GM23338 (cell line): ENCODE results near the gene IDH2. TPM values are rescaled to one million over a fixed set of nuclear protein-coding genes. Genes with fewer than 3 reads are reported as not detected.
"Not testable (repeated sequence)": the region's sequence is repeated elsewhere in the genome, so short reads cannot be mapped to it uniquely, and the experiment has no call there.

Experiments
- ATAC-seq: fragments of 200-7000 bp; cut with Tn5 transposase; 3 replicates; pipeline ENCODE4 v1.9.1; 2020
- DNase-seq: peaks from one replicate; pipeline ENCODE4 v3.0.0-alpha.2; 2015; ENCODE audit warnings: low spot score
- H2AFZ ChIP-seq: fragments of 200-600 bp; sonication (generic); 2 replicates; pipeline ENCODE4 v1.8.0; 2016; ENCODE audit warnings: antibody characterized with exemption, mild to moderate bottlenecking, moderate library complexity
- H3F3A ChIP-seq: fragments of 200-600 bp; sonication (generic); replicated peaks from 2 replicates; pipeline ENCODE4 v1.8.0; 2017; ENCODE audit warnings: antibody characterized with exemption, mixed run types, low read depth
- H3K27ac ChIP-seq: fragments of 200-600 bp; sonication (generic); 2 replicates; pipeline ENCODE4 v1.6.1; 2016; ENCODE audit warnings: low read depth
- H3K27me3 ChIP-seq: fragments of 200-600 bp; sonication (generic); 2 replicates; pipeline ENCODE4 v1.8.0; 2016; ENCODE audit warnings: mild to moderate bottlenecking, mixed run types, moderate library complexity; ENCODE audit not compliant: insufficient read depth
- H3K36me3 ChIP-seq: fragments of 200-600 bp; sonication (generic); 2 replicates; pipeline ENCODE4 v1.8.0; 2016; ENCODE audit warnings: mild to moderate bottlenecking; ENCODE audit not compliant: insufficient read depth
- H3K4me1 ChIP-seq: fragments of 200-600 bp; sonication (generic); 2 replicates; pipeline ENCODE4 v1.8.0; 2016; ENCODE audit warnings: mild to moderate bottlenecking, moderate library complexity; ENCODE audit not compliant: insufficient read depth
- H3K4me2 ChIP-seq: fragments of 200-600 bp; sonication (generic); 2 replicates; pipeline ENCODE4 v1.7.1; 2017; ENCODE audit warnings: mixed run types
- H3K4me3 ChIP-seq: fragments of 200-600 bp; sonication (generic); 2 replicates; pipeline ENCODE4 v1.6.1; 2016; ENCODE audit warnings: mixed run types
- H3K79me2 ChIP-seq: fragments of 200-600 bp; sonication (generic); replicated peaks from 2 replicates; pipeline ENCODE4 v1.8.0; 2017; ENCODE audit warnings: mild to moderate bottlenecking; ENCODE audit not compliant: insufficient read depth
- H3K9me2 ChIP-seq: fragments of 200-600 bp; sonication (generic); 2 replicates; pipeline ENCODE4 v1.8.0; 2017; ENCODE audit not compliant: insufficient read depth
- H4K20me1 ChIP-seq: fragments of 200-600 bp; sonication (generic); replicated peaks from 2 replicates; pipeline ENCODE4 v1.8.0; 2017; ENCODE audit warnings: mild to moderate bottlenecking; ENCODE audit not compliant: insufficient read depth
- H3K27ac Mint-ChIP-seq: 2 replicates; pipeline ENCODE4 v1.8.0; 2020; ENCODE audit warnings: inconsistent platforms, mild to moderate bottlenecking, moderate library complexity, mixed read lengths
- H3K27me3 Mint-ChIP-seq: 3 replicates; pipeline ENCODE4 v1.8.0; 2022; ENCODE audit warnings: low read depth, mild to moderate bottlenecking, moderate library complexity, mixed read lengths, inconsistent platforms; ENCODE audit not compliant: insufficient read depth, poor library complexity
- H3K36me3 Mint-ChIP-seq: 3 replicates; pipeline ENCODE4 v1.8.0; 2021; ENCODE audit warnings: low read depth, mild to moderate bottlenecking, inconsistent platforms, moderate library complexity, mixed read lengths
- H3K4me1 Mint-ChIP-seq: 3 replicates; pipeline ENCODE4 v1.8.0; 2020; ENCODE audit warnings: mild to moderate bottlenecking, inconsistent platforms, mixed read lengths
- H3K4me3 Mint-ChIP-seq: 3 replicates; pipeline ENCODE4 v1.8.0; 2021; ENCODE audit warnings: moderate library complexity, mild to moderate bottlenecking, inconsistent platforms, mixed read lengths
- H3K9me3 Mint-ChIP-seq: 3 replicates; pipeline ENCODE4 v1.8.0; 2020; ENCODE audit warnings: moderate library complexity, mild to moderate bottlenecking, inconsistent platforms, mixed read lengths
- ETS1 ChIP-seq: IDR thresholded peaks from 2 replicates; pipeline ENCODE4 v1.6.1; 2016; ENCODE audit warnings: antibody characterized with exemption
- polyA plus RNA-seq: library from polyadenylated mRNA; unstranded; fragments of >200 nt; fragmentation: Nextera tagmentation; extraction: Ambion mirVana; gene quantifications from 2 replicates; pipeline ENCODE4 v1.2.1, GENCODE V29; 2016
- total RNA-seq: library from RNA; depleted of rRNA; stranded (reverse); fragments of >200 nt; shearing (Covaris generic); gene quantifications from 2 replicates; pipeline ENCODE4 v1.2.3, GENCODE V29; 2014
- TF ChIP-seq, protein P1 (sequence below): IDR thresholded peaks from one replicate; pipeline ENCODE4 v1.6.1; 2018; ENCODE audit warnings: antibody characterized with exemption; ENCODE audit not compliant: unreplicated experiment
- TF ChIP-seq, protein P2 (sequence below): fragments of 250-450 bp; sonication (Bioruptor Pico); IDR thresholded peaks from 2 replicates; pipeline ENCODE4 v1.5.0; 2020; ENCODE audit warnings: mild to moderate bottlenecking, moderate library complexity

The IDH2 gene
- total and polyA plus RNA-seq, 2 experiments from 2014 or later, result 54.9 to 64.0 TPM

DNA sequence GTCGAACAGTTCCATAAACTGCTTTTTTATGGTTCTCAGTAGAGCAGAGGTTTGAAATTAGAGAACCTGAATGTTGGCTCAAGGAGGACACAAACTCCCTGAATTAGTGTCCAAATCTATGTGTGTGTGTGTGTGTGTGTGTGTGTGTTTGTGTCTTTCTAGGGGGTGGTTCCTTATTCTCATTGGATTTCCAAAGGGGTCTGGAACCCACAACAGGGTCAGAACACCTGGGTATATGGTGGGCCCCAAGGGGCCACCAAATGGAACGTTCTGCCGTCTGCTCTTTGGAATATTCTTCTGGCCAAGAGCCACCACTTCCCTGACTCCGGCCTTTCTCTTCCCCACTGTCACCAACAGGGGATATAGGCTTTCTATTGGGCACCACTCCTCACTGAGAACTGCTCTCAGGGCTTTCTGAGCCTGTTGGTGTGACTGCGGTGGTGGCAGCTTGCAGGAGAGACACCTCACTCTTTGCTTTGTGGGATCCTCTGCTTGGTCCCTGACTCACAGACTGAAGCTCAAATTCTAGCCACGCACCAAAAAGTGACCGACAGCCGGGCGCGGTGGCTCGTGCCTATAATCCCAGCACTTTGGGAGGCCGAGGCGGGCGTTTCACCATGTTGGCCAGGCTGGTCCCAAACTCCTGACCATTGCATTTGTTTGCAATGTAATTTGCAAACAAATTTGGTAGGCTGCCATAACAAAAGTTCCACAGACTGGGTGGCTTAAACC lies 47.5 kb upstream of the IDH2 start (continued):
- TF ChIP-seq, protein P1, sequence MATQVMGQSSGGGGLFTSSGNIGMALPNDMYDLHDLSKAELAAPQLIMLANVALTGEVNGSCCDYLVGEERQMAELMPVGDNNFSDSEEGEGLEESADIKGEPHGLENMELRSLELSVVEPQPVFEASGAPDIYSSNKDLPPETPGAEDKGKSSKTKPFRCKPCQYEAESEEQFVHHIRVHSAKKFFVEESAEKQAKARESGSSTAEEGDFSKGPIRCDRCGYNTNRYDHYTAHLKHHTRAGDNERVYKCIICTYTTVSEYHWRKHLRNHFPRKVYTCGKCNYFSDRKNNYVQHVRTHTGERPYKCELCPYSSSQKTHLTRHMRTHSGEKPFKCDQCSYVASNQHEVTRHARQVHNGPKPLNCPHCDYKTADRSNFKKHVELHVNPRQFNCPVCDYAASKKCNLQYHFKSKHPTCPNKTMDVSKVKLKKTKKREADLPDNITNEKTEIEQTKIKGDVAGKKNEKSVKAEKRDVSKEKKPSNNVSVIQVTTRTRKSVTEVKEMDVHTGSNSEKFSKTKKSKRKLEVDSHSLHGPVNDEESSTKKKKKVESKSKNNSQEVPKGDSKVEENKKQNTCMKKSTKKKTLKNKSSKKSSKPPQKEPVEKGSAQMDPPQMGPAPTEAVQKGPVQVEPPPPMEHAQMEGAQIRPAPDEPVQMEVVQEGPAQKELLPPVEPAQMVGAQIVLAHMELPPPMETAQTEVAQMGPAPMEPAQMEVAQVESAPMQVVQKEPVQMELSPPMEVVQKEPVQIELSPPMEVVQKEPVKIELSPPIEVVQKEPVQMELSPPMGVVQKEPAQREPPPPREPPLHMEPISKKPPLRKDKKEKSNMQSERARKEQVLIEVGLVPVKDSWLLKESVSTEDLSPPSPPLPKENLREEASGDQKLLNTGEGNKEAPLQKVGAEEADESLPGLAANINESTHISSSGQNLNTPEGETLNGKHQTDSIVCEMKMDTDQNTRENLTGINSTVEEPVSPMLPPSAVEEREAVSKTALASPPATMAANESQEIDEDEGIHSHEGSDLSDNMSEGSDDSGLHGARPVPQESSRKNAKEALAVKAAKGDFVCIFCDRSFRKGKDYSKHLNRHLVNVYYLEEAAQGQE, result no peak
- TF ChIP-seq, protein P2, sequence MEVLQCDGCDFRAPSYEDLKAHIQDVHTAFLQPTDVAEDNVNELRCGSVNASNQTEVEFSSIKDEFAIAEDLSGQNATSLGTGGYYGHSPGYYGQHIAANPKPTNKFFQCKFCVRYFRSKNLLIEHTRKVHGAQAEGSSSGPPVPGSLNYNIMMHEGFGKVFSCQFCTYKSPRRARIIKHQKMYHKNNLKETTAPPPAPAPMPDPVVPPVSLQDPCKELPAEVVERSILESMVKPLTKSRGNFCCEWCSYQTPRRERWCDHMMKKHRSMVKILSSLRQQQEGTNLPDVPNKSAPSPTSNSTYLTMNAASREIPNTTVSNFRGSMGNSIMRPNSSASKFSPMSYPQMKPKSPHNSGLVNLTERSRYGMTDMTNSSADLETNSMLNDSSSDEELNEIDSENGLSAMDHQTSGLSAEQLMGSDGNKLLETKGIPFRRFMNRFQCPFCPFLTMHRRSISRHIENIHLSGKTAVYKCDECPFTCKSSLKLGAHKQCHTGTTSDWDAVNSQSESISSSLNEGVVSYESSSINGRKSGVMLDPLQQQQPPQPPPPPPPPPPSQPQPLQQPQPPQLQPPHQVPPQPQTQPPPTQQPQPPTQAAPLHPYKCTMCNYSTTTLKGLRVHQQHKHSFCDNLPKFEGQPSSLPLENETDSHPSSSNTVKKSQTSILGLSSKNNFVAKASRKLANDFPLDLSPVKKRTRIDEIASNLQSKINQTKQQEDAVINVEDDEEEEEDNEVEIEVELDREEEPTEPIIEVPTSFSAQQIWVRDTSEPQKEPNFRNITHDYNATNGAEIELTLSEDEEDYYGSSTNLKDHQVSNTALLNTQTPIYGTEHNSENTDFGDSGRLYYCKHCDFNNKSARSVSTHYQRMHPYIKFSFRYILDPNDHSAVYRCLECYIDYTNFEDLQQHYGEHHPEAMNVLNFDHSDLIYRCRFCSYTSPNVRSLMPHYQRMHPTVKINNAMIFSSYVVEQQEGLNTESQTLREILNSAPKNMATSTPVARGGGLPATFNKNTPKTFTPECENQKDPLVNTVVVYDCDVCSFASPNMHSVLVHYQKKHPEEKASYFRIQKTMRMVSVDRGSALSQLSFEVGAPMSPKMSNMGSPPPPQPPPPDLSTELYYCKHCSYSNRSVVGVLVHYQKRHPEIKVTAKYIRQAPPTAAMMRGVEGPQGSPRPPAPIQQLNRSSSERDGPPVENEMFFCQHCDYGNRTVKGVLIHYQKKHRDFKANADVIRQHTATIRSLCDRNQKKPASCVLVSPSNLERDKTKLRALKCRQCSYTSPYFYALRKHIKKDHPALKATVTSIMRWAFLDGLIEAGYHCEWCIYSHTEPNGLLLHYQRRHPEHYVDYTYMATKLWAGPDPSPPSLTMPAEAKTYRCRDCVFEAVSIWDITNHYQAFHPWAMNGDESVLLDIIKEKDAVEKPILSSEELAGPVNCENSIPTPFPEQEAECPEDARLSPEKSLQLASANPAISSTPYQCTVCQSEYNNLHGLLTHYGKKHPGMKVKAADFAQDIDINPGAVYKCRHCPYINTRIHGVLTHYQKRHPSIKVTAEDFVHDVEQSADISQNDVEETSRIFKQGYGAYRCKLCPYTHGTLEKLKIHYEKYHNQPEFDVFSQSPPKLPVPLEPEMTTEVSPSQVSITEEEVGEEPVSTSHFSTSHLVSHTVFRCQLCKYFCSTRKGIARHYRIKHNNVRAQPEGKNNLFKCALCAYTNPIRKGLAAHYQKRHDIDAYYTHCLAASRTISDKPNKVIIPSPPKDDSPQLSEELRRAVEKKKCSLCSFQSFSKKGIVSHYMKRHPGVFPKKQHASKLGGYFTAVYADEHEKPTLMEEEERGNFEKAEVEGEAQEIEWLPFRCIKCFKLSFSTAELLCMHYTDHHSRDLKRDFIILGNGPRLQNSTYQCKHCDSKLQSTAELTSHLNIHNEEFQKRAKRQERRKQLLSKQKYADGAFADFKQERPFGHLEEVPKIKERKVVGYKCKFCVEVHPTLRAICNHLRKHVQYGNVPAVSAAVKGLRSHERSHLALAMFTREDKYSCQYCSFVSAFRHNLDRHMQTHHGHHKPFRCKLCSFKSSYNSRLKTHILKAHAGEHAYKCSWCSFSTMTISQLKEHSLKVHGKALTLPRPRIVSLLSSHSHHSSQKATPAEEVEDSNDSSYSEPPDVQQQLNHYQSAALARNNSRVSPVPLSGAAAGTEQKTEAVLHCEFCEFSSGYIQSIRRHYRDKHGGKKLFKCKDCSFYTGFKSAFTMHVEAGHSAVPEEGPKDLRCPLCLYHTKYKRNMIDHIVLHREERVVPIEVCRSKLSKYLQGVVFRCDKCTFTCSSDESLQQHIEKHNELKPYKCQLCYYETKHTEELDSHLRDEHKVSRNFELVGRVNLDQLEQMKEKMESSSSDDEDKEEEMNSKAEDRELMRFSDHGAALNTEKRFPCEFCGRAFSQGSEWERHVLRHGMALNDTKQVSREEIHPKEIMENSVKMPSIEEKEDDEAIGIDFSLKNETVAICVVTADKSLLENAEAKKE (CRISPR knock-in tag), result no peak
- TF ChIP-seq ETS1, result no peak

GRCh38 chr15:90146198-90146761 lies 44.0 kb upstream of the IDH2 start:
- H3K27ac ChIP-seq, H3K36me3 ChIP-seq, H3K4me3 ChIP-seq, H3K4me1 ChIP-seq, H3K4me2 ChIP-seq, H3K27me3 ChIP-seq, H3K9me3 Mint-ChIP-seq, H3K27me3 Mint-ChIP-seq, H3K36me3 Mint-ChIP-seq, H4K20me1 ChIP-seq, H3F3A ChIP-seq, DNase-seq, H3K27ac Mint-ChIP-seq, ATAC-seq, H3K79me2 ChIP-seq, H3K9me2 ChIP-seq, H2AFZ ChIP-seq, H3K4me3 Mint-ChIP-seq: not testable (repeated sequence)
- H3K4me1 Mint-ChIP-seq, result peaks cover 19% of the 10 kb centered on the region
